ENCODE measurements around the gene PLAU.
"Not testable (repeated sequence)": the region's sequence is repeated elsewhere in the genome, so short reads cannot be mapped to it uniquely, and the experiment has no call there.

Gene PLAU

GRCh38 chr10:73922007-73922863, 11.3 kb downstream of the PLAU start:
- DNase-seq = no peak

GRCh38 chr10:73922864-73923133, 11.9 kb downstream of the PLAU start:
- no peak for DNase-seq

- DNase-seq = no peak
Observed at GRCh38 chr10:73923935-73924598, 13.1 kb downstream of the PLAU start.

GRCh38 chr10:73924935-73925334, 14.0 kb downstream of the PLAU start:
- no peak for DNase-seq

- no peak for DNase-seq
Observed at GRCh38 chr10:73925539-73925938, 14.6 kb downstream of the PLAU start.

GRCh38 chr10:73926152-73926764, 15.3 kb downstream of the PLAU start:
- DNase-seq = peak in 2 of 58 donors; percentile 7 to 11

- not testable (repeated sequence) for DNase-seq
Observed at GRCh38 chr10:73930630-73931327, 19.8 kb downstream of the PLAU start.

GRCh38 chr10:73931767-73932619, 21.1 kb downstream of the PLAU start:
- DNase-seq = no peak

- DNase-seq = no peak
Observed at GRCh38 chr10:73932620-73933112, 21.7 kb downstream of the PLAU start.

- no peak for DNase-seq
Observed at GRCh38 chr10:73934074-73934473, 23.1 kb downstream of the PLAU start.

- DNase-seq = no peak
Observed at GRCh38 chr10:73935895-73936294, 25.0 kb downstream of the PLAU start.

GRCh38 chr10:73937333-73938043, 26.6 kb downstream of the PLAU start:
- DNase-seq = no peak

- DNase-seq = peak in 49 of 58 donors; percentile 8 to 72 (median 28)
Observed at GRCh38 chr10:73940634-73941221, 29.8 kb downstream of the PLAU start.

GRCh38 chr10:73941300-73941699, 30.4 kb downstream of the PLAU start:
- no peak for DNase-seq

- DNase-seq = no peak
Observed at GRCh38 chr10:73944356-73945100, 33.6 kb downstream of the PLAU start.

- no peak for DNase-seq
Observed at GRCh38 chr10:73946253-73947145, 35.6 kb downstream of the PLAU start.

- DNase-seq = no peak
Observed at GRCh38 chr10:73948947-73949633, 38.2 kb downstream of the PLAU start.
